Psoas muscle (tissue), 8 donors: Measurements from ENCODE around the gene PNPLA6. TPM values are rescaled to one million over a fixed set of nuclear protein-coding genes. Genes with fewer than 3 reads are reported as not detected.

ENCODE experiments used
- ATAC-seq, 4 donors: fragments of 200-7000 bp; cut with Tn5 transposase; one replicate each; pipeline ENCODE4 v1.9.1; 2020; ENCODE audit warnings: moderate library complexity in 3 of 4, mild to moderate bottlenecking in 2 of 4
- DNase-seq, 2 donors: peaks; one replicate each; pipeline ENCODE4 v3.0.0-alpha.2; 2020
- H3K27ac ChIP-seq: fragments of 200-600 bp; one replicate; pipeline ENCODE4 v1.8.0; 2022
- H3K27me3 ChIP-seq, 3 donors: fragments of 200-600 bp in 1 of 3; one replicate each; pipeline versions ENCODE4 v1.6.1 to v1.8.0; 2013 to 2022; ENCODE audit warnings: low read length in 2 of 3, mild to moderate bottlenecking in 2 of 3, moderate library complexity in 1 of 3; ENCODE audit not compliant: insufficient read depth in 3 of 3
- H3K36me3 ChIP-seq, 2 donors: fragments of 200-600 bp in 1 of 2; one replicate each; pipeline versions ENCODE4 v1.6.1 to v1.8.0; 2013 to 2022; ENCODE audit warnings: low read depth in 1 of 2, mild to moderate bottlenecking in 1 of 2, moderate library complexity in 1 of 2; ENCODE audit not compliant: insufficient read depth in 1 of 2
- H3K4me1 ChIP-seq: fragments of 200-600 bp; one replicate; pipeline ENCODE4 v1.8.0; 2022
- H3K4me3 ChIP-seq: fragments of 200-600 bp; one replicate; pipeline ENCODE4 v1.8.0; 2022; ENCODE audit warnings: mild to moderate bottlenecking
- H3K9me3 ChIP-seq: fragments of 200-600 bp; one replicate; pipeline ENCODE4 v1.8.0; 2022
- WGBS, 3 donors: extraction: QIAGEN DNeasy Blood & Tissue Kit; methylation state at CpG; one replicate each; pipeline versions ENCODE4 v1.1.6 to v1.1.7; 2013; 5-methylcytosine and 5-hydroxymethylcytosine counted together
- intact Hi-C, 2 donors: fragments of 100-400 bp; cut with DNase I; formaldehyde crosslinking; loops; one replicate each; pipeline versions ENCODE4 v1.11.0 to v1.14.2; 2022
- polyA plus RNA-seq, 3 donors: library from polyadenylated mRNA; stranded (reverse); fragments of 200-250 nt; gene quantifications; one replicate each; pipeline ENCODE4 v1.2.3, GENCODE V29; 2013
- total RNA-seq, 4 donors: library from RNA; stranded (reverse); fragmentation: NEBNext Ultra II Directional in 2 of 4; extraction: Animal tissue kit (Norgen Biotek cat#: 25700) in 2 of 4; gene quantifications; one replicate each; pipeline versions ENCODE4 v1.2.1 to v1.2.4, GENCODE V29; 2021 to 2023
- TF ChIP-seq, protein P1 (sequence below): fragments of 200-600 bp; IDR thresholded peaks from one replicate; pipeline ENCODE4 v1.8.0; 2022; ENCODE audit warnings: antibody characterized with exemption
- donor health status: healthy with polysubstance abuse.
- donor health status: DM: no; HTN: no; CAD: no; lungs with moderate emphysema.
- donor health status: Bipolar disorder and iron deficiency.
- donor health status: healthy.
- donor health status: DM: yes; HTN: yes; CAD: no.
- donor health status: DM: no; HTN: no; CAD: no.
- donor health status: DM: no; HTN: no; CAD: no.
- donor health status: DM: yes; HTN: yes; CAD: no.

PNPLA6 gene
- total and polyA plus RNA-seq, 7 donors = 31.8 to 72.8 (median 55.9) TPM

DNA sequence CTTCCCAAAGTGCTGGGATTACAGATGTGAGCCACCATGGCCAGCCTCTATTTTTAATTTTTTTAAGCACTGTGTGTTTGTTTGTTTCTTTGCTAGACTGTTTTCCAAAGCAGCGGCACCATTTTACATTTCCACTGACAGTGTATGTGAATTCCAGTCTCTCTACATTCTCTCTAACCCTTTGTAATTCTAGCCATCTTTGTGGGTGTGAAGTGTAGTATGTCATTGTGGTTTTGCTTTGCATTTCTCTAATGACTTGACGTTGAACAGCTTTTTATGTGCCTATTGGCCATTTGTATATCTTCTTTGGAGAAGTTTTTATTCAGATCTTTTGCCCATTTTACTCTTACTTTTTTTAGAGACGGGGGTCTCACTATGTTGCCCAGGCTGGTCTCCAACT, 11.6 kb downstream of the PNPLA6 start:
- ATAC-seq = no peak
- Histone ChIP-seq H3K4me1 (no peaks in the 10 kb centered on the region), H3K36me3 (peaks cover 4 to 45% of the 10 kb centered on the region in 2 donors), H3K27me3 (no peaks in the 10 kb centered on the region), H3K9me3 (no peaks in the 10 kb centered on the region), H3K4me3 (no peak overlapping the region), H3K27ac (no peak overlapping the region)
- TF ChIP-seq, protein P1, sequence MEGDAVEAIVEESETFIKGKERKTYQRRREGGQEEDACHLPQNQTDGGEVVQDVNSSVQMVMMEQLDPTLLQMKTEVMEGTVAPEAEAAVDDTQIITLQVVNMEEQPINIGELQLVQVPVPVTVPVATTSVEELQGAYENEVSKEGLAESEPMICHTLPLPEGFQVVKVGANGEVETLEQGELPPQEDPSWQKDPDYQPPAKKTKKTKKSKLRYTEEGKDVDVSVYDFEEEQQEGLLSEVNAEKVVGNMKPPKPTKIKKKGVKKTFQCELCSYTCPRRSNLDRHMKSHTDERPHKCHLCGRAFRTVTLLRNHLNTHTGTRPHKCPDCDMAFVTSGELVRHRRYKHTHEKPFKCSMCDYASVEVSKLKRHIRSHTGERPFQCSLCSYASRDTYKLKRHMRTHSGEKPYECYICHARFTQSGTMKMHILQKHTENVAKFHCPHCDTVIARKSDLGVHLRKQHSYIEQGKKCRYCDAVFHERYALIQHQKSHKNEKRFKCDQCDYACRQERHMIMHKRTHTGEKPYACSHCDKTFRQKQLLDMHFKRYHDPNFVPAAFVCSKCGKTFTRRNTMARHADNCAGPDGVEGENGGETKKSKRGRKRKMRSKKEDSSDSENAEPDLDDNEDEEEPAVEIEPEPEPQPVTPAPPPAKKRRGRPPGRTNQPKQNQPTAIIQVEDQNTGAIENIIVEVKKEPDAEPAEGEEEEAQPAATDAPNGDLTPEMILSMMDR = no peak
- 78 to 83% (median 82%) methylated on average over 3 of the region's 3 CpGs for WGBS, 3 donors
- intact Hi-C loops = no loop called here
- no peak for DNase-seq

DNA sequence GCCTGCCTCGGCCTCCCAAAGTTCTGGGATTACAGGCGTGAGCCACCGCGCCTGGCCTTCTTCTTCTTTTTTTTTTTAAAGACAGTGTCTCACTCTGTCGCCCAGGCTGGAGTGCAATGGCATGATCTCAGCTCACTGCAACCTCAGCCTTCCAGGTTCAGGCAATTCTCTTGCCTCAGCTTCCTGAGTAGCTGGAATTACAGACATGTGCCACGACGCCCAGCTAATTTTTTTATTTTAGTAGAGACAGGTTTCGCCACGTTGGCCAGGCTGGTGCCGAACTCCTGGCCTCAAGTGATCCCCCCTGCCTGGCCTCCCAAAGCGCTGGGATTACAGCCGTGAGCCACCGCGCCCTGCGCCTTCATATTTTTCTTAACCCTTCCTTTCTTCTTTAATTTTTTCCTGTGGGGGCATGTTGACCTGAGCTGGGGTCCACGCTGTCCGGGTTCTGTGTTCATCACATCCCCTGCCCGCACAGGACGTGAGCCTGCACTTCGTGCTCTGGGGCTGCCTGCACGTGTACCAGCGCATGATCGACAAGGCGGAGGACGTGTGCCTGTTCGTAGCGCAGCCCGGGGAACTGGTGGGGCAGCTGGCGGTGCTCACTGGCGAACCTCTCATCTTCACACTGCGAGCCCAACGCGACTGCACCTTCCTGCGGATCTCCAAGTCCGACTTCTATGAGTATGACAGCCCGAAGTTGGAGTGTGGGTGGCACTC, 14.1 kb downstream of the PNPLA6 start:
- Histone ChIP-seq H3K36me3 (peaks cover 0 to 38% of the 10 kb centered on the region in 2 donors), H3K9me3 (no peaks in the 10 kb centered on the region), H3K27me3 (no peaks in the 10 kb centered on the region), H3K4me3 (no peak overlapping the region), H3K4me1 (no peaks in the 10 kb centered on the region), H3K27ac (no peak overlapping the region)
- WGBS, 3 donors = 89 to 90% (median 89%) methylated on average over 32 to 36 of the region's 36 CpGs
- intact Hi-C loops = no loop called here
- DNase-seq = no peak
- ATAC-seq = no peak
- TF ChIP-seq, protein P1 = no peak

DNA sequence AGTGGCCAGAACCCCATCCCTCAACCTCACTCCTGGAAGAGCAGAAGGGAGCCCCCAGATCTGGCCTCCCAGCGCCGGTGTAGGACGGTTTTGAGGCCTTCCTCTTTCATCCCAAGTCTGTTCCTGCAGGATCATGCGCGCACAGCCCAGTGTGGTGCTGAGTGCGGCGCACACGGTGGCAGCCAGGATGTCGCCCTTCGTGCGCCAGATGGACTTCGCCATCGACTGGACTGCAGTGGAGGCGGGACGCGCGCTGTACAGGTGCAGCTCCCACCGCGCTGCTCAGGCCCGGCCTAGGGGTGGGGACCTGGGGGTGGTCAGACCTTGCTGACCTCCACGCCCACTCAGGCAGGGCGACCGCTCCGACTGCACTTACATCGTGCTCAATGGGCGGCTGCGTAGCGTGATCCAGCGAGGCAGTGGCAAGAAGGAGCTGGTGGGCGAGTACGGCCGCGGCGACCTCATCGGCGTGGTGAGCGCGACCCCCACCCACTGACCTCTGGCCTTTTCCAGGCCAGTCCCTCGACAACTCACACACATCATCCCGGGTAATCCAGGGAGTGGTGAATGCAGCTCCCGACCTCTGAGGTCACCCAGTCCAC, 14.8 kb downstream of the PNPLA6 start:
- Histone ChIP-seq H3K4me3 (no peak overlapping the region), H3K27me3 (no peaks in the 10 kb centered on the region), H3K36me3 (peaks cover 2 to 37% of the 10 kb centered on the region in 2 donors), H3K9me3 (no peaks in the 10 kb centered on the region), H3K4me1 (no peaks in the 10 kb centered on the region), H3K27ac (no peak overlapping the region)
- ATAC-seq (peak in 1 of 4 donors; percentile 12), DNase-seq (peak in 1 of 2 donors; percentile 63)
- intact Hi-C loops = no loop called here
- 90 to 93% (median 93%) methylated on average over 40 to 41 of the region's 41 CpGs for WGBS, 3 donors
- TF ChIP-seq, protein P1 = no peak

DNA sequence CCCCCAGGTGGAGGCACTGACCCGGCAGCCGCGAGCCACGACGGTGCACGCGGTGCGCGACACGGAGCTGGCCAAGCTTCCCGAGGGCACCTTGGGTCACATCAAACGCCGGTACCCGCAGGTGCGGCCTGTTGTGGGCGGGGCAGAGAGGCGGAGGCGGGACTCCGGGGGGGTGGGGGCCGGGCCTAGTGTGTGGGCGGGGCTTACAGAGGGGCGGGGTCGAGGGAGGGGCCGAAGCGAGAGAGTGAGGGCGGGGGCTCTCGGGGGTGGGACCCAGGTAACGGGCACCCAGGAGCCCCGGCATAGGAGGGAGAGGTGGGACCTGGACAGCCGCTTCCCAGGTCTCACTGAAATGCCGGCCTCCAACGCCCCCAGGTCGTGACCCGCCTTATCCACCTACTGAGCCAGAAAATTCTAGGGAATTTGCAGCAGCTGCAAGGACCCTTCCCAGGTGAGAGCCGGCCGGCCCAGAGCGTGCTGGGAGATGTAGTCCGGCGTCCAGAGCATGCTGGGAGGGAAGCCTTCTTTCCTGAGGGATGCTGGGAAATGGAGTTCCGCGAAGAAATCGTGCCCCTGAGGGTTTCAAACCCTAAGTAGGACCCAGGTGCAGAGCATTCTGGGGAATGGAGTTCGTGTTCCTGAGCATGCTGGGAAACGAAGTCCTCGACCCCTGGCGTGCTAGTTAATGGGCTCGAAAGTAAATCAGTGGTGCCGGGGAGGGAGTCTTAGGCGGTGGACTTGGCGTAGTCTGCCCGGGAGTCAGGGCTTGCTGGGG, 15.7 kb downstream of the PNPLA6 start:
- Histone ChIP-seq H3K9me3 (no peaks in the 10 kb centered on the region), H3K4me3 (peak overlapping the region; percentile 60), H3K36me3 (peaks cover 2 to 42% of the 10 kb centered on the region in 2 donors), H3K27ac (no peak overlapping the region), H3K27me3 (no peaks in the 10 kb centered on the region), H3K4me1 (no peaks in the 10 kb centered on the region)
- ATAC-seq (peak; percentile 92 to 99 (median 98)), DNase-seq (peak; percentile 65 to 90)
- WGBS, 3 donors = 24 to 34% (median 29%) methylated on average over 32 to 51 of the region's 51 CpGs
- intact Hi-C loops = no loop called here
- TF ChIP-seq, protein P1 = no peak
